HL-60 (cell line): ENCODE measurements around the gene PIP5K1A.
"Not testable (repeated sequence)": the region's sequence is repeated elsewhere in the genome, so short reads cannot be mapped to it uniquely, and the experiment has no call there.

Experiments
- CTCF ChIP-seq: IDR thresholded peaks from one replicate; pipeline ENCODE4 v1.5.1; 2011; ENCODE audit warnings: low read length, control low read depth, inconsistent platforms; ENCODE audit not compliant: insufficient read depth
- POLR2AphosphoS5 ChIP-seq: IDR thresholded peaks from 2 replicates; pipeline ENCODE4 v1.6.1; 2012; ENCODE audit warnings: low read depth
- SPI1 ChIP-seq: IDR thresholded peaks from 2 replicates; pipeline ENCODE4 v1.6.1; 2012; ENCODE audit warnings: low read depth, mild to moderate bottlenecking, borderline replicate concordance
- TF ChIP-seq, protein P1 (sequence below): IDR thresholded peaks from 2 replicates; pipeline ENCODE4 v1.6.1; 2012; ENCODE audit warnings: low read depth; ENCODE audit not compliant: insufficient replicate concordance

GRCh38 chr1:151194894-151195594, 3.3 kb upstream of the PIP5K1A start:
- not testable (repeated sequence) for TF ChIP-seq CTCF, SPI1
- peak; percentile 20; the same call in 1 of the 2 replicates for TF ChIP-seq POLR2AphosphoS5
- TF ChIP-seq, protein P1, sequence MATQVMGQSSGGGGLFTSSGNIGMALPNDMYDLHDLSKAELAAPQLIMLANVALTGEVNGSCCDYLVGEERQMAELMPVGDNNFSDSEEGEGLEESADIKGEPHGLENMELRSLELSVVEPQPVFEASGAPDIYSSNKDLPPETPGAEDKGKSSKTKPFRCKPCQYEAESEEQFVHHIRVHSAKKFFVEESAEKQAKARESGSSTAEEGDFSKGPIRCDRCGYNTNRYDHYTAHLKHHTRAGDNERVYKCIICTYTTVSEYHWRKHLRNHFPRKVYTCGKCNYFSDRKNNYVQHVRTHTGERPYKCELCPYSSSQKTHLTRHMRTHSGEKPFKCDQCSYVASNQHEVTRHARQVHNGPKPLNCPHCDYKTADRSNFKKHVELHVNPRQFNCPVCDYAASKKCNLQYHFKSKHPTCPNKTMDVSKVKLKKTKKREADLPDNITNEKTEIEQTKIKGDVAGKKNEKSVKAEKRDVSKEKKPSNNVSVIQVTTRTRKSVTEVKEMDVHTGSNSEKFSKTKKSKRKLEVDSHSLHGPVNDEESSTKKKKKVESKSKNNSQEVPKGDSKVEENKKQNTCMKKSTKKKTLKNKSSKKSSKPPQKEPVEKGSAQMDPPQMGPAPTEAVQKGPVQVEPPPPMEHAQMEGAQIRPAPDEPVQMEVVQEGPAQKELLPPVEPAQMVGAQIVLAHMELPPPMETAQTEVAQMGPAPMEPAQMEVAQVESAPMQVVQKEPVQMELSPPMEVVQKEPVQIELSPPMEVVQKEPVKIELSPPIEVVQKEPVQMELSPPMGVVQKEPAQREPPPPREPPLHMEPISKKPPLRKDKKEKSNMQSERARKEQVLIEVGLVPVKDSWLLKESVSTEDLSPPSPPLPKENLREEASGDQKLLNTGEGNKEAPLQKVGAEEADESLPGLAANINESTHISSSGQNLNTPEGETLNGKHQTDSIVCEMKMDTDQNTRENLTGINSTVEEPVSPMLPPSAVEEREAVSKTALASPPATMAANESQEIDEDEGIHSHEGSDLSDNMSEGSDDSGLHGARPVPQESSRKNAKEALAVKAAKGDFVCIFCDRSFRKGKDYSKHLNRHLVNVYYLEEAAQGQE: not testable (repeated sequence)
